H1 (cell line): ENCODE measurements around the gene JMJD1C. TPM values are rescaled to one million over a fixed set of nuclear protein-coding genes. Genes with fewer than 3 reads are reported as not detected.

ENCODE experiments used
- CTCF ChIA-PET: fragments of 300-600 bp; sonication (Branson Sonifier 250); formaldehyde crosslinking; loops from one replicate; lab custom pipeline; 2021; ENCODE audit not compliant: partially characterized antibody; lab: Charles Lee
- POLR2A ChIA-PET: fragments of 300-600 bp; sonication (Branson Sonifier 250); formaldehyde crosslinking; loops from one replicate; lab custom pipeline; 2021; ENCODE audit warnings: inconsistent platforms; ENCODE audit not compliant: partially characterized antibody; lab: Charles Lee
- DNase-seq, 2 experiments: peaks; one replicate each; pipeline versions ENCODE4 v3.0.0 to v3.0.0-alpha.2; 2010 to 2022; ENCODE audit warnings: low spot score in 2 of 2, low read depth in 1 of 2, mixed read lengths in 1 of 2
- FAIRE-seq: peaks from 2 replicates; lab custom pipeline; 2011; peaks lifted over from hg19 to GRCh38; lab: Jason Lieb, UNC
- H2AFZ ChIP-seq: 2 replicates; pipeline ENCODE4 v1.8.1; 2012; ENCODE audit warnings: low read length, inconsistent platforms
- H2AK5ac ChIP-seq: 2 replicates; pipeline ENCODE4 v1.6.1; 2013; ENCODE audit warnings: low read depth, low read length
- H2BK120ac ChIP-seq: replicated peaks from 2 replicates; pipeline ENCODE3; 2013; ENCODE audit warnings: low read depth, low read length, inconsistent platforms
- H2BK12ac ChIP-seq: 2 replicates; pipeline ENCODE4 v1.6.1; 2013; ENCODE audit warnings: low read depth, low read length
- H2BK15ac ChIP-seq: 2 replicates; pipeline ENCODE4 v1.6.1; 2013; ENCODE audit warnings: low read length
- H2BK20ac ChIP-seq: 2 replicates; pipeline ENCODE4 v1.6.1; 2013; ENCODE audit warnings: low read length
- H2BK5ac ChIP-seq: 2 replicates; pipeline ENCODE4 v1.6.1; 2013; ENCODE audit warnings: low read depth, low read length
- H3K14ac ChIP-seq: 2 replicates; pipeline ENCODE4 v1.6.1; 2013; ENCODE audit warnings: inconsistent platforms; ENCODE audit not compliant: insufficient read length
- H3K18ac ChIP-seq: 2 replicates; pipeline ENCODE4 v1.6.1; 2013; ENCODE audit warnings: low read length; ENCODE audit errors: extremely low read depth
- H3K23ac ChIP-seq: 2 replicates; pipeline ENCODE4 v1.6.1; 2013; ENCODE audit warnings: inconsistent platforms; ENCODE audit not compliant: insufficient read length
- H3K23me2 ChIP-seq: 2 replicates; pipeline ENCODE4 v1.6.1; 2013; ENCODE audit warnings: low read depth, low read length
- H3K27ac ChIP-seq: 2 replicates; pipeline ENCODE4 v1.6.1; 2011; ENCODE audit warnings: low read depth, low read length, inconsistent platforms
- H3K27me3 ChIP-seq, 4 experiments: replicated peaks in 1 of 4; 1 replicate in 1 of 4; 2 replicates in 3 of 4; pipeline versions ENCODE4 v1.6.1 to v1.8.1; 2011 to 2013; ENCODE audit warnings: low read length in 3 of 4, mild to moderate bottlenecking in 3 of 4, inconsistent platforms in 2 of 4, mixed read lengths in 2 of 4, moderate library complexity in 1 of 4; ENCODE audit not compliant: control insufficient read depth in 3 of 4, insufficient read depth in 3 of 4; ENCODE audit errors: extremely low read depth in 1 of 4
- H3K36me3 ChIP-seq, 4 experiments: 2 replicates each; pipeline versions ENCODE4 v1.6.1 to v1.8.1; 2011 to 2013; ENCODE audit warnings: mild to moderate bottlenecking in 4 of 4, low read length in 3 of 4, moderate library complexity in 2 of 4, control low read depth in 1 of 4, inconsistent platforms in 1 of 4; ENCODE audit not compliant: insufficient read depth in 4 of 4, control insufficient read depth in 2 of 4
- H3K4ac ChIP-seq: replicated peaks from 2 replicates; pipeline ENCODE3; 2013; ENCODE audit warnings: low read length, low read depth, mixed read lengths, inconsistent platforms; ENCODE audit not compliant: insufficient read length
- H3K4me1 ChIP-seq, 4 experiments: replicated peaks in 1 of 4; 1 replicate in 1 of 4; 2 replicates in 3 of 4; pipeline versions ENCODE4 v1.6.1 to v1.8.1; 2011 to 2013; ENCODE audit warnings: low read length in 3 of 4, inconsistent platforms in 2 of 4, mixed read lengths in 1 of 4; ENCODE audit not compliant: insufficient read depth in 4 of 4, control insufficient read depth in 3 of 4
- H3K4me2 ChIP-seq, 2 experiments: 2 replicates each; pipeline versions ENCODE4 v1.6.1 to v1.8.1; 2011 to 2013; ENCODE audit warnings: low read depth in 2 of 2, low read length in 2 of 2, control low read depth in 1 of 2, inconsistent platforms in 1 of 2, mild to moderate bottlenecking in 1 of 2; ENCODE audit not compliant: insufficient read depth in 1 of 2
- H3K4me3 ChIP-seq, 4 experiments: fragments of 200-600, 300-600 bp in 1 of 4; sonication (generic), shearing (Covaris generic), sonication (Bioruptor Twin) in 1 of 4; 2 replicates each; pipeline versions ENCODE4 v1.5.1 to v1.8.1; 2011 to 2016; ENCODE audit warnings: low read length in 4 of 4, low read depth in 3 of 4, control low read depth in 2 of 4, inconsistent platforms in 2 of 4, mild to moderate bottlenecking in 2 of 4, mixed read lengths in 1 of 4, moderate library complexity in 1 of 4; ENCODE audit not compliant: insufficient read depth in 2 of 4; ENCODE audit errors: extremely low read depth in 1 of 4
- H3K56ac ChIP-seq: replicated peaks from 2 replicates; pipeline ENCODE3; 2013; ENCODE audit warnings: low read depth, mild to moderate bottlenecking, mixed read lengths, low read length, inconsistent platforms; ENCODE audit not compliant: insufficient read length
- H3K79me1 ChIP-seq: 2 replicates; pipeline ENCODE4 v1.6.1; 2013; ENCODE audit warnings: low read depth, low read length, control low read depth
- H3K79me2 ChIP-seq, 2 experiments: 2 replicates each; pipeline versions ENCODE4 v1.6.1 to v1.8.1; 2012 to 2013; ENCODE audit warnings: low read length in 2 of 2, mild to moderate bottlenecking in 2 of 2, inconsistent platforms in 1 of 2; ENCODE audit not compliant: insufficient read depth in 2 of 2, control insufficient read depth in 1 of 2
- H3K9ac ChIP-seq, 4 experiments: replicated peaks in 1 of 4; 1 replicate in 1 of 4; 2 replicates in 3 of 4; pipeline versions ENCODE4 v1.6.1 to v1.8.1; 2011 to 2013; ENCODE audit warnings: low read depth in 3 of 4, low read length in 3 of 4, control low read depth in 2 of 4, mild to moderate bottlenecking in 2 of 4, moderate library complexity in 2 of 4, inconsistent platforms in 1 of 4; ENCODE audit errors: extremely low read depth in 1 of 4
- H3K9me3 ChIP-seq, 2 experiments: 2 replicates each; pipeline versions ENCODE4 v1.6.1 to v1.8.1; 2012 to 2013; ENCODE audit warnings: mild to moderate bottlenecking in 2 of 2, moderate library complexity in 2 of 2, control low read depth in 1 of 2, inconsistent platforms in 1 of 2, low read depth in 1 of 2, low read length in 1 of 2, mixed read lengths in 1 of 2; ENCODE audit not compliant: insufficient read depth in 2 of 2
- H4K20me1 ChIP-seq, 2 experiments: replicated peaks in 1 of 2; 2 replicates each; pipeline versions ENCODE3 to v1.8.1; 2011 to 2013; ENCODE audit warnings: inconsistent platforms in 2 of 2, low read length in 2 of 2, mild to moderate bottlenecking in 1 of 2; ENCODE audit not compliant: insufficient read depth in 2 of 2, control insufficient read depth in 1 of 2
- H4K5ac ChIP-seq: 2 replicates; pipeline ENCODE4 v1.6.1; 2013; ENCODE audit warnings: low read length, low read depth, mixed read lengths, inconsistent platforms; ENCODE audit not compliant: insufficient read length
- H4K8ac ChIP-seq: 2 replicates; pipeline ENCODE4 v1.8.0; 2013; ENCODE audit warnings: mild to moderate bottlenecking, moderate library complexity, low read length, inconsistent platforms; ENCODE audit not compliant: insufficient read depth; ENCODE audit errors: extremely low read depth
- H4K91ac ChIP-seq: replicated peaks from 2 replicates; pipeline ENCODE3; 2013; ENCODE audit warnings: low read length, mixed read lengths, inconsistent platforms; ENCODE audit not compliant: insufficient read length
- BACH1 ChIP-seq: IDR thresholded peaks from 2 replicates; pipeline ENCODE4 v1.6.1; 2012; ENCODE audit warnings: low read length, improper control_type of control experiment
- RAD21 ChIP-seq, 2 experiments: IDR thresholded peaks in 1 of 2; conservative IDR thresholded peaks in 1 of 2; 2 replicates each; pipeline ENCODE4 v1.6.1; 2011; ENCODE audit warnings: low read depth in 2 of 2, low read length in 2 of 2, improper control_type of control experiment in 1 of 2, inconsistent platforms in 1 of 2, mild to moderate bottlenecking in 1 of 2, moderate library complexity in 1 of 2
- SP2 ChIP-seq: IDR thresholded peaks from 2 replicates; pipeline ENCODE4 v1.6.1; 2012; ENCODE audit warnings: mild to moderate bottlenecking, low read length, inconsistent platforms
- SP4 ChIP-seq: IDR thresholded peaks from 2 replicates; pipeline ENCODE4 v1.6.1; 2012; ENCODE audit warnings: low read length, inconsistent platforms
- TBP ChIP-seq: IDR thresholded peaks from 2 replicates; pipeline ENCODE4 v1.6.1; 2011; ENCODE audit warnings: low read depth, low read length, improper control_type of control experiment
- WGBS, 2 experiments: shearing (Covaris generic) in 1 of 2; methylation state at CpG; one replicate each; pipeline versions ENCODE4 v1.1.6 to v1.1.7; 2013 to 2015; ENCODE audit warnings: low lambda C conversion rate in 2 of 2, mixed read lengths in 2 of 2, inconsistent platforms in 1 of 2, low coverage in 1 of 2, missing lambda C conversion rate in 1 of 2; ENCODE audit not compliant: insufficient replicate concordance in 2 of 2, insufficient coverage in 1 of 2, insufficient read length in 1 of 2; ENCODE audit errors: extremely low coverage in 1 of 2, missing lambda C conversion rate in 1 of 2; 5-methylcytosine and 5-hydroxymethylcytosine counted together
- polyA plus RNA-seq, 7 experiments: library from polyadenylated mRNA; depleted of rRNA in 3 of 7; stranded (reverse) in 5 of 7; unstranded in 2 of 7; fragments of >200 nt in 5 of 7; fragments of 200-250 nt in 2 of 7; gene quantifications; 1 replicate in 5 of 7; 2 replicates in 1 of 7; 4 replicates in 1 of 7; pipeline versions ENCODE4 v1.2.1 to v1.2.3, GENCODE V29; 2011 to 2013; ENCODE audit warnings: missing spikeins in 2 of 7, mixed read lengths in 2 of 7
- total RNA-seq: library from RNA; stranded (reverse); fragmentation: NEBNext Ultra II Directional; extraction: Animal tissue kit (Norgen Biotek cat#: 25700); gene quantifications from 2 replicates; pipeline ENCODE4 v1.2.1, GENCODE V29; 2021
- TF ChIP-seq, protein P1 (sequence below): IDR thresholded peaks from 2 replicates; pipeline ENCODE4 v1.6.1; 2012; ENCODE audit warnings: low read length, inconsistent platforms

JMJD1C gene
- total and polyA plus RNA-seq, 2 of the 8 experiments (the other 6 are each of a cell fraction or from before 2014, with no cell fraction given), result 54.5 to 210 TPM

- no peaks in the 10 kb centered on the region for H3K27me3 ChIP-seq
- H3K4me2 ChIP-seq, result no peak overlapping the region
- POLR2A ChIA-PET, result no interaction called here
- no peak overlapping the region for H4K91ac ChIP-seq
- 85% methylated on average over 3 of the region's 3 CpGs; no CpG with 5 or more reads in 1 of the 2 experiments for WGBS, 2 experiments
- H2BK120ac ChIP-seq, result no peak overlapping the region
- H3K14ac ChIP-seq, result no peak overlapping the region
- H2BK20ac ChIP-seq, result no peak overlapping the region
- no peaks in the 10 kb centered on the region for H3K4me1 ChIP-seq
- DNase-seq, result no peak
- no peak overlapping the region for H4K8ac ChIP-seq
- H3K56ac ChIP-seq, result no peak overlapping the region
- TF ChIP-seq BACH1 (no peak), SP4 (no peak), RAD21 (IDR thresholded peaks at IDR 0.05 in 1 of 2, conservative IDR thresholded peaks at IDR 0.05 in 1 of 2; ENCODE audit: low read depth in 2 of 2, low read length in 2 of 2) (no peak), SP2 (no peak), TBP (no peak)
- TF ChIP-seq, protein P1, sequence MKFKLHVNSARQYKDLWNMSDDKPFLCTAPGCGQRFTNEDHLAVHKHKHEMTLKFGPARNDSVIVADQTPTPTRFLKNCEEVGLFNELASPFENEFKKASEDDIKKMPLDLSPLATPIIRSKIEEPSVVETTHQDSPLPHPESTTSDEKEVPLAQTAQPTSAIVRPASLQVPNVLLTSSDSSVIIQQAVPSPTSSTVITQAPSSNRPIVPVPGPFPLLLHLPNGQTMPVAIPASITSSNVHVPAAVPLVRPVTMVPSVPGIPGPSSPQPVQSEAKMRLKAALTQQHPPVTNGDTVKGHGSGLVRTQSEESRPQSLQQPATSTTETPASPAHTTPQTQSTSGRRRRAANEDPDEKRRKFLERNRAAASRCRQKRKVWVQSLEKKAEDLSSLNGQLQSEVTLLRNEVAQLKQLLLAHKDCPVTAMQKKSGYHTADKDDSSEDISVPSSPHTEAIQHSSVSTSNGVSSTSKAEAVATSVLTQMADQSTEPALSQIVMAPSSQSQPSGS, result no peak
- TF ChIP-seq, all 59 proteins: peak for 0
- no peaks in the 10 kb centered on the region for H3K23me2 ChIP-seq
- no peak overlapping the region for H2BK15ac ChIP-seq
- no peaks in the 10 kb centered on the region for H3K9me3 ChIP-seq
- H4K5ac ChIP-seq, result no peak overlapping the region
- no peak overlapping the region for H2BK12ac ChIP-seq
- H3K79me1 ChIP-seq, result peaks cover 2% of the 10 kb centered on the region; the same call in 1 of the 2 replicates
- H3K18ac ChIP-seq, result no peak overlapping the region
- CTCF ChIA-PET, result no interaction called here
- no peak overlapping the region for H2AFZ ChIP-seq
- no peak overlapping the region for H3K9ac ChIP-seq
- H3K36me3 ChIP-seq, result no peaks in the 10 kb centered on the region; a peak in 1 of 8 replicates
- H3K27ac ChIP-seq, result no peak overlapping the region
- FAIRE-seq, result no peak
- H3K4me3 ChIP-seq, result no peak overlapping the region
- H4K20me1 ChIP-seq, result peaks cover 0 to 2% of the 10 kb centered on the region in 2 experiments
- H3K79me2 ChIP-seq, result peaks cover 0 to 48% of the 10 kb centered on the region in 2 experiments; a peak in 2 of 4 replicates
- no peak overlapping the region for H2BK5ac ChIP-seq
- H3K23ac ChIP-seq, result no peak overlapping the region
- H3K4ac ChIP-seq, result no peak overlapping the region
- H2AK5ac ChIP-seq, result no peak overlapping the region
These were observed 112.8 kb downstream of the JMJD1C start for GRCh38 chr10:63352976-63353375.
